ENCODE data around the gene TAX1BP3. TPM values are rescaled to one million over a fixed set of nuclear protein-coding genes. Genes with fewer than 3 reads are reported as not detected.

TAX1BP3 gene
- polyA plus RNA-seq, 1 of the 3 experiments (the other 2 are of a cell fraction) = 192 TPM

- WGBS (ENCODE audit: low lambda C conversion rate) = 93% methylated on average over 11 of the region's 18 CpGs
- Histone ChIP-seq H3K27me3 (ENCODE audit: insufficient read depth) (no peaks in the 10 kb centered on the region), H3F3A (replicated peaks; ENCODE audit: insufficient read depth) (no peaks in the 10 kb centered on the region), H3K9me2 (no peaks in the 10 kb centered on the region), H3K79me2 (ENCODE audit: insufficient read depth) (no peaks in the 10 kb centered on the region), H3K27ac (ENCODE audit: low read depth in 2 of 2, low read length in 1 of 2) (no peak overlapping the region), H4K20me1 (ENCODE audit: insufficient read depth) (no peaks in the 10 kb centered on the region), H3K4me1 (ENCODE audit: control insufficient read depth in 1 of 2, insufficient read depth in 2 of 2, low read depth in 1 of 2, low read length in 1 of 2) (no peaks in the 10 kb centered on the region), H3K9ac (no peak overlapping the region), H3K9me3 (no peaks in the 10 kb centered on the region), H3K4me3 (ENCODE audit: low read depth in 2 of 2, low read length in 1 of 2) (no peak overlapping the region), H3K4me2 (no peak overlapping the region), H2AFZ (ENCODE audit: low read depth) (no peak overlapping the region), H3K36me3 (replicated peaks in 1 of 2; ENCODE audit: control insufficient read depth in 1 of 2, insufficient read depth in 2 of 2, low read length in 1 of 2) (peaks cover 25 to 31% of the 10 kb centered on the region in 2 experiments)
- no peak for DNase-seq
- POLR2A ChIA-PET = interaction anchor here (0.8 kb wide), 1 partner anchor 193 kb away, joined by 3 read pairs; no protein-coding TSS in a partner anchor
- TF ChIP-seq SMC3 (IDR thresholded peaks at IDR 0.05; ENCODE audit: low read depth, low read length) (no peak), IRF3 (IDR thresholded peaks at IDR 0.05; ENCODE audit: low read depth, low read length) (no peak), POLR2AphosphoS5 (IDR thresholded peaks at IDR 0.05; ENCODE audit: low read depth, low read length) (no peak), YY1 (IDR thresholded peaks at IDR 0.05; ENCODE audit: low read depth) (no peak), MXI1 (IDR thresholded peaks at IDR 0.05; ENCODE audit: low read depth, low read length) (no peak), PBX3 (IDR thresholded peaks at IDR 0.05) (no peak), CHD2 (IDR thresholded peaks at IDR 0.05; ENCODE audit: low read length, partially characterized antibody) (no peak), USF2 (IDR thresholded peaks at IDR 0.05; ENCODE audit: borderline replicate concordance, low read depth, low read length) (no peak), GABPA (IDR thresholded peaks at IDR 0.05; ENCODE audit: low read depth) (no peak), ELF1 (IDR thresholded peaks at IDR 0.05) (no peak), REST (IDR thresholded peaks at IDR 0.05; ENCODE audit: low read depth, low read length) (no peak), FOXJ3 (CRISPR knock-in tag; IDR thresholded peaks at IDR 0.05) (no peak), GATA2 (CRISPR knock-in tag; IDR thresholded peaks at IDR 0.05) (no peak), ZBTB33 (IDR thresholded peaks at IDR 0.05; ENCODE audit: borderline replicate concordance, low read depth) (no peak)
- CTCF ChIA-PET = no interaction called here
These were observed 53.1 kb downstream of the TAX1BP3 start for GRCh38 chr17:3615160-3615870.
